GM12874 (cell line): ENCODE data around the gene SLC25A21.

Source experiments
- CTCF ChIP-seq: IDR thresholded peaks from 2 replicates; pipeline ENCODE4 v1.5.1; 2011; ENCODE audit warnings: low read depth, mild to moderate bottlenecking, control low read depth, low read length, moderate library complexity; ENCODE audit not compliant: insufficient read depth

SLC25A21 gene

GRCh38 chr14:37194698-37195097, 22.3 kb upstream of the SLC25A21 start:
- no peak for TF ChIP-seq CTCF

GRCh38 chr14:37187294-37187693, 14.9 kb upstream of the SLC25A21 start:
- TF ChIP-seq CTCF, result no peak

DNA sequence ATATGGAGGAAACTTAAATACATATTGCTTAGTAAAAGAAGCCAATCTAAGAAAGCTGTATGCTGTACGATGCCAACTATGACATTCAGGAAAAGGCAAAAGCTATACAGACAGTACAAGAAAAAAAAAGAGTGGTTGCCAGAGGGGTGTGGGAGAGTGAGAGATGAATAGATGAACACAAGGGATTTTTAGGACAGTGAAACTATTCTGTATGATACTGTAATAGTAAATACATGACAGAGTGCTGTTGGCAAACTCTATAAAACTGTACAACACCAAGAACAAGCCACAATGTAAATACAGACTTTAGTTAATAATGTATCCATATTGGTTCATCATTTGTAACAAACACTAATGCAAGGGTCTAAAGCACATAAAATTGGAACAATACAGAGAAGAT, 14.5 kb upstream of the SLC25A21 start:
- no peak for TF ChIP-seq CTCF

- TF ChIP-seq CTCF, result no peak
Measured at GRCh38 chr14:37185670-37186069, 13.3 kb upstream of the SLC25A21 start.

DNA sequence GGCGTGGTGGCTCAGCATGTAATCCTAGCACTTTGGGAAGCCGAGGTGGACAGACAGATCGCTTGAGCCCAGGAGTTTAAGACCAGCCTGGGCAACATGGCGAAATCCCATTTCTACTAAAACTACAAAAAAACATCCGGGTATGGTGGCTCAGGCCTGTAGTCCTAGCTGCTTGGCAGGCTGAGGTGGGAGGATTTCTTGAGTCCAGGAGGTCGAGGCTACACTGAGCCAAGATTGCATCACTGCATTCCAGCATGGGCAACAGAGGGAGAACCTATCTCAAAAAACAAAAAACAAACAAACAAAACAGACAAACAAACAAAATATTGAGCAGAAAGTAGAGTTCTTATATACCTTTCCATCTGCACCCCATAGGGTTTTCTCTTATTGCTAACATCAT, 9.0 kb upstream of the SLC25A21 start:
- no peak for TF ChIP-seq CTCF

DNA sequence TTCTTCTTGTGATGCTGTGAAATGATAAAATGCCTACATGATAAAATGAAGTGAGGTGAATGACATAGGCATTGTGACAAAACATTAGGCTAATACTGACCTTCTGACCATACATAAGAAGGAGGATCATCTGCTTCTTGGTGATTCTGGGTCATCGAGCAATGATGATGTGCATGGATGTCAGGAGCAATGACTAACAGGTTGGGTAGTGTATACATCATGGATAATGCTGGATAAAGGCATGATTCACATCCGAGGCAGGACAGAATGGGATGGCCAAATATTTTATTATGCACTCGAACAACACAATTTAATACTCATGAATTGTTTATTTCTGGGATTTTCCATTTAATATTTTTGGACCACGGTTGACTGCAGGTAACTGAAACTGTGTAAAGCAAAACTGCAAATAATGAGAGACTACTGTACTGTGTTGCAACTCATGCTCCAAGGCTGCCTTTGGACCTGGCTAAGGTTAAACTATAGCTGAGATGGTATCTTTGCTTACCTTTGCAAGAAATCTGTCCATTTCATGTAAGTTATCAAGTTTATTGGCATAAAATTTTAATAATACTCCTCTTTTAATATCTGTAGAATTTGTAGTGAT, 7.6 kb upstream of the SLC25A21 start:
- no peak for TF ChIP-seq CTCF

GRCh38 chr14:37172936-37173614, 669 bp upstream of the SLC25A21 start:
- TF ChIP-seq CTCF, result no peak
